Suprapubic skin (tissue), 4 donors: ENCODE measurements around the gene TMEM178B.

Source experiments
- EP300 ChIP-seq: sonication (generic); formaldehyde crosslinking; IDR thresholded peaks from one replicate; pipeline ENCODE4 v1.6.1; 2017; ENCODE audit warnings: antibody characterized with exemption
- POLR2A ChIP-seq, 2 donors: fragments of 450-650 bp; IDR thresholded peaks; one replicate each; pipeline ENCODE4 v1.6.1; 2017; ENCODE audit warnings: antibody characterized with exemption in 2 of 2, mild to moderate bottlenecking in 2 of 2, moderate library complexity in 2 of 2
- POLR2AphosphoS5 ChIP-seq, 3 donors: sonication (generic); formaldehyde crosslinking; IDR thresholded peaks; one replicate each; pipeline ENCODE4 v1.6.1; 2017; ENCODE audit warnings: antibody characterized with exemption in 3 of 3
- TF ChIP-seq, protein P1 (sequence below), 2 donors: fragments of 200-600 bp in 1 of 2; fragments of 450-650 bp in 1 of 2; sonication (generic) in 1 of 2; IDR thresholded peaks; one replicate each; pipeline ENCODE4 v1.5.1; 2016 to 2019; ENCODE audit warnings: antibody characterized with exemption in 2 of 2, mild to moderate bottlenecking in 1 of 2, moderate library complexity in 1 of 2

DNA sequence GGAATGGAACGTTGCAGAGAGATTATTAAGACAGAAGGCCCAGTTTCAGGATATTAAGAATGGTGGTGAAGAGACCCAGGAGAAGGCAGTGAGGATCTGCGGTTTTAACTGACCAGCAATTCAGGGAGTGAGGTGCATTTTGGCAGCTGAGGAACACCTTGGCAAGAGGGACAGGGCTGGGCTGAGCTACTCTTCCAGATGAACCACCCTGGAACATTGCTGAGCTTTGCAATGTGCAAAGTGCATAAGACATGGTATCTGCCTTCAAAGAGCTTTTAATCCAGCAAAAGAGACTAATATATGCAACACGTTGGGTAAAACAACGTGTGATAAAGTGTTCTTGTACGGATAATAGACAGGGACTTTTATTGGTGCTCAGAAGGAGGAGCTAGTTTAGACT, 296.3 kb downstream of the TMEM178B start:
- TF ChIP-seq, protein P1, sequence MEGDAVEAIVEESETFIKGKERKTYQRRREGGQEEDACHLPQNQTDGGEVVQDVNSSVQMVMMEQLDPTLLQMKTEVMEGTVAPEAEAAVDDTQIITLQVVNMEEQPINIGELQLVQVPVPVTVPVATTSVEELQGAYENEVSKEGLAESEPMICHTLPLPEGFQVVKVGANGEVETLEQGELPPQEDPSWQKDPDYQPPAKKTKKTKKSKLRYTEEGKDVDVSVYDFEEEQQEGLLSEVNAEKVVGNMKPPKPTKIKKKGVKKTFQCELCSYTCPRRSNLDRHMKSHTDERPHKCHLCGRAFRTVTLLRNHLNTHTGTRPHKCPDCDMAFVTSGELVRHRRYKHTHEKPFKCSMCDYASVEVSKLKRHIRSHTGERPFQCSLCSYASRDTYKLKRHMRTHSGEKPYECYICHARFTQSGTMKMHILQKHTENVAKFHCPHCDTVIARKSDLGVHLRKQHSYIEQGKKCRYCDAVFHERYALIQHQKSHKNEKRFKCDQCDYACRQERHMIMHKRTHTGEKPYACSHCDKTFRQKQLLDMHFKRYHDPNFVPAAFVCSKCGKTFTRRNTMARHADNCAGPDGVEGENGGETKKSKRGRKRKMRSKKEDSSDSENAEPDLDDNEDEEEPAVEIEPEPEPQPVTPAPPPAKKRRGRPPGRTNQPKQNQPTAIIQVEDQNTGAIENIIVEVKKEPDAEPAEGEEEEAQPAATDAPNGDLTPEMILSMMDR (IDR thresholded peaks at IDR 0.05): no peak
- no peak for TF ChIP-seq POLR2AphosphoS5 (IDR thresholded peaks at IDR 0.05)
- no peak for TF ChIP-seq POLR2A (IDR thresholded peaks at IDR 0.05)
- no peak for TF ChIP-seq EP300
